HTR-8/SVneo (cell line): Measurements from ENCODE around the gene GALR2.
A peak's percentile ranks its signal among the peaks of the same experiment; 100 is the strongest.

Source experiments
- DNase-seq: peaks from one replicate; pipeline ENCODE4 v3.0.0; 2011; ENCODE audit warnings: low spot score, mixed read lengths; ENCODE audit not compliant: insufficient read length
- FAIRE-seq: peaks from 2 replicates; lab custom pipeline; 2011; peaks lifted over from hg19 to GRCh38; lab: Jason Lieb, UNC

GALR2 gene

GRCh38 chr17:76078860-76079534 lies 4.4 kb downstream of the GALR2 start, which contains the start of gene ZACN:
Gene ZACN (plus strand): TSS chr17:76079182. CDS start chr17:76079265, 83 bp downstream.
- no peak for DNase-seq
- no peak for FAIRE-seq

DNA sequence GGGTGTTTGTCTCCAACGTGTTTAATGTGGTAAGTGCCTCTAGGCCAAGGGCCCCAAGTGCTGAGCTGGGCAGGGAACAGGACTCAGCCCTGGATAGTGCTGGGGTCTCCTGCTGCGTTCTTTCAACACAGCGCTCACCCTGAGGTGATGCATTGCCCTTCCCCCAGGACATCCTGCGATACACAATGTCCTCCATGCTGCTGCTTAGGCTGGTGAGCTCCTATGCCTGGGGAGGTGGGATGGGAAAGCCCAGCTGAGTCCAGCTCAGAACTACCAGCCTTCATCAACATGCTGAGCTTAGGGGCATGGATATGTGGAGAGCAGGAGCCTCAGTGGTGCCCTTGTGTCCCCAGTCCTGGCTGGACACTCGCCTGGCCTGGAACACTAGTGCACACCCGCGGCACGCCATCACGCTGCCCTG lies 5.0 kb downstream of the GALR2 start:
- peak; percentile 55 for FAIRE-seq

DNA sequence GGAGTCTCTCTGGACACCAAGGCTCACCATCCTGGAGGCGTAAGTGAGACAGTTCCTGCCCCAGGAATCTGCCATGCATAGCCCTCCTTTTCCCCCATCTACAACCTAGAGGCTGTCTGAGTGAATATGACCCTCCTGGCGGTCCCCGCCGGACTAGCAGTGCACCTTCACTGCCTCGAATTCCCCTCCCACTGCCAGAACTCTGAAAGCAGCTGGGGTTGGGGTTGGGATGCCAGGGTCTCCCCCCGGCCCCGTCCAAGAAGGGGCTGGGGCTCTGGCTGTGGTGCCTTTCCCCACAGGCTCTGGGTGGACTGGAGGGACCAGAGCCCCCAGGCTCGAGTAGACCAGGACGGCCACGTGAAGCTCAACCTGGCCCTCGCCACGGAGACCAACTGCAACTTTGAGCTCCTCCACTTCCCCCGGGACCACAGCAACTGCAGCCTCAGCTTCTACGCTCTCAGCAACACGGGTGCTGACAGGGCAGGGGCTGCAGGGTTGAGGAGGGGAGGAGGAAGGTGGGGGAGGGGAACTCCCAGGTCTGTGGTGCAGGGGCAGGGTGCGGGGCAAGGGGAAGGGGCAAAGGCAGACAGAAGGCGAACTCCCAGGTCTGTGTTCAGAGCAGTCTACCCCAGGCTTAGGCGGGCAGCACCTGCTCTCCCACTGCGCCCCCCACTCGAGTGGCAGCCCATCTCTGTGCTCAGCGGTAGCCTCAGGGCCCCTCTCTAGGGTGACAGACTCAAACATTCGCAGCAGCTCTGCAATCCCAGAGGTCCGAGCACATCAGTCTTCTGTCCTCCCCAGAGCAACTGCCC lies 5.6 kb downstream of the GALR2 start:
- no peak for DNase-seq
- no peak for FAIRE-seq

More for the DNA sequence above, 5.0 kb downstream of the GALR2 start:
- no peak for DNase-seq

- DNase-seq (no peak), FAIRE-seq (no peak)
These were observed 6.2 kb downstream of the GALR2 start for GRCh38 chr17:76080768-76081287.

GRCh38 chr17:76081295-76082210 lies 7.0 kb downstream of the GALR2 start:
- DNase-seq (no peak), FAIRE-seq (no peak)

DNA sequence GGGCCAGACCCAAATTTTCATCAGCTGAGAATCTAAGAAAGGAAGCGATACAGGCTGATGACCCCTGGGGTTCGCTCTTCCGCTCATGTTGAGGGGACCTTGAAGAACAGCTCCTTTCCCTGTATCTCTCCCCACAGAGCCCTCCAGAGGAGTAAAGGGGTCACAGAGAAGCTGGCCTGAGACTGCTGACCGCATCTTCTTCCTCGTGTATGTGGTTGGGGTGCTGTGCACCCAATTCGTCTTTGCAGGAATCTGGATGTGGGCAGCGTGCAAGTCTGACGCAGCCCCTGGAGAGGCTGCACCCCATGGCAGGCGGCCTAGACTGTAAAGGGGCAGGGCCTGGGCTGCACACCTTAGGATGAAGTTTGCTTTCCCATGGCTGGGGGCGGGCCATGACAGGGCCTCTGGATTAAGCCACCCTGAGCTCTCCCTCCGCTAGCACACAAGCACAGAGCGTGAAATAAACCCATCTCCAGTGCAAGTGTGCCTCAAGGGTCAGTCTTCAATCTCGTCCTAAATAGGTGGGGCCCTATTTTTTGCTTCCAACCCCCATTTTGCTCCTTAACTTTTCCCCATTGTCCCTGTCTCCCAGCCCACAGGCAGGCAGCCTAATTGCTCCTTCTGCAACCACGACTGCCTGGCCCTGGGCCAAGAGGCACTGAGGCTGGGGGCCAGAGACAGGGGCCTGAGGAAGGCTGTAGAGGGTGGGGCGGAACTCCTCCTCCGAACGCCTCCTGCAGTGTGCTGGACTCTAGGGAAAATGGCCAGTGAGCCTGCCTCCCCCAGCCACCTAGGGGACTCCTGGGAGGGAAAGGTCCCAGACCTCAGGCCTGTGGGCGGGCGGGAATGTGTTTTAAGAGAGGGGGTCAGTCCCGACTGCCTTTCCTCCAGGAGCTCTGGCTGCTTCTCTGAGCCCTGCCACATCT lies 8.0 kb downstream of the GALR2 start:
- no peak for FAIRE-seq
- no peak for DNase-seq

DNA sequence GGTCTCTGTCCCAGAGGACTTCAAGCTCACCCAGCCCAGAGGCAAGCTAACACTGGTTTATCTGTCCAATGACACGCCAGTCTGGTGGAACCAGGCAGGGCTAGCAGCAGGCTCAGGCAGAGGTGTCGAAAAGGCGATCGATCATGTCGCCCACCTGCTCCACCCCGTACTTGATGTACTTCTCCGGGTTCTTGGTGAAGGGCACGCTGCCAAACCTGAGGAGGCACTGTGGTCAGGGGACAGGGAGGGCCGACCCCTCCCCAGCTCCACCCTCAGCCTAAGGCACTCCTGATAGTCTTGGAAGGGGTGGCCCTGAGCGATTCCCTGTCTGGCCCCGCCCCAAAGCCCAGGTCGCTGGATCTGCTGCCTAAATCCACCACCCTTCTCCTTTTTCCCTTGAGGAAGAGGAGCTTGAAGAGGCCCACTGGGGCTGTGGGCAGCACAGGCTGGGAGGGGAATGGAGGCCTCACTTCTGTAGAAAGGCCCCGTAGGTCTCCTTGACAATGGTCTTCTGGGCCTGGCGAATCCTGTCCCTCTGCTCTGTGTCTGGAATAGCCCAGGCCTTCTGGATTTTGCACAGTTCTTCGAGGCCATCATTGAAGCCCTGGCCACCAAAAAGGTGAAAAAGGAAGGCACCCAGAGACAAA lies 9.1 kb downstream of the GALR2 start:
- FAIRE-seq (no peak), DNase-seq (no peak)

GRCh38 chr17:76085066-76085730 lies 10.6 kb downstream of the GALR2 start:
- DNase-seq (no peak), FAIRE-seq (no peak)

- FAIRE-seq (no peak), DNase-seq (no peak)
These were observed 11.3 kb downstream of the GALR2 start for GRCh38 chr17:76085731-76086366.

DNA sequence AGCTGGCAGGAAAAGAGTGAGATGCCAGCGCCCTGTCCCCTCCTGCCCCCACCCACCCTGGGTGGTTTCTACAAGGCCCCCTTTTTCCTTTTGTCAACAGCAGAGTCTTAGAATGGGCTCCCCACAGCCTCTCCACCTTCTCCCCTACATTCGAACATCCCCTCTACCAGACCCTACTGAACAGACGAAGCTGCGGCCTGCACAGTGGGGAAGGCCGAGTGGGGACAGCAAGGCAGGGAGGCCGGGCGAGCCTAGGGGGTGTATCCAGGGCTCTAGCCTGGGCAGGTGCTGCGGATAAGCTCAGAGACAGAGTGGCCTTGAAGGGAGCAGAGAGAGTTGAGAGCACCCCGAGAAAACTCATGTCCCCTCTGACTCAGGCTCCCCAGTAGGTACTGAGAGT lies 11.8 kb downstream of the GALR2 start:
- no peak for FAIRE-seq

DNA sequence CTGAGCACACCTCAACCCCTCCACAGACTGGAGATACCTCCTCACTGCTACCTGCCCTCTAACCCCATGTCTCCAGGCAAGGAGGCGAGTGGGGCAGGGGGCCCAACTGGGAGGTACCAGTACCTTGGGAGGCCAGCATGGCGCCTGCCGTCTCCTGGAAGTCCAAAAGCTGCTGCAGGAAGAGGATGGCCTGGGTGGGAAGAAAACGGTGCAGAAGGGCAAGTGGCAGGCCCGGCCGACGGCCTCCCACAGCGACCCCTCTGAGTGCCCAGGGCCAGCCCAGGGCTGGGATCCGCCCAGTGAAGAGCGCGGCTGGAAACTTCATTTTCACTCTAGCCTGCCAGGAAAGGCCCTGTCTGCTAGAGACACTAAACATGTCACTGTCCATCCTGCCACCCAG lies 12.9 kb downstream of the GALR2 start:
- no peak for FAIRE-seq

More for the DNA sequence above, 11.8 kb downstream of the GALR2 start:
- DNase-seq, result no peak

DNA sequence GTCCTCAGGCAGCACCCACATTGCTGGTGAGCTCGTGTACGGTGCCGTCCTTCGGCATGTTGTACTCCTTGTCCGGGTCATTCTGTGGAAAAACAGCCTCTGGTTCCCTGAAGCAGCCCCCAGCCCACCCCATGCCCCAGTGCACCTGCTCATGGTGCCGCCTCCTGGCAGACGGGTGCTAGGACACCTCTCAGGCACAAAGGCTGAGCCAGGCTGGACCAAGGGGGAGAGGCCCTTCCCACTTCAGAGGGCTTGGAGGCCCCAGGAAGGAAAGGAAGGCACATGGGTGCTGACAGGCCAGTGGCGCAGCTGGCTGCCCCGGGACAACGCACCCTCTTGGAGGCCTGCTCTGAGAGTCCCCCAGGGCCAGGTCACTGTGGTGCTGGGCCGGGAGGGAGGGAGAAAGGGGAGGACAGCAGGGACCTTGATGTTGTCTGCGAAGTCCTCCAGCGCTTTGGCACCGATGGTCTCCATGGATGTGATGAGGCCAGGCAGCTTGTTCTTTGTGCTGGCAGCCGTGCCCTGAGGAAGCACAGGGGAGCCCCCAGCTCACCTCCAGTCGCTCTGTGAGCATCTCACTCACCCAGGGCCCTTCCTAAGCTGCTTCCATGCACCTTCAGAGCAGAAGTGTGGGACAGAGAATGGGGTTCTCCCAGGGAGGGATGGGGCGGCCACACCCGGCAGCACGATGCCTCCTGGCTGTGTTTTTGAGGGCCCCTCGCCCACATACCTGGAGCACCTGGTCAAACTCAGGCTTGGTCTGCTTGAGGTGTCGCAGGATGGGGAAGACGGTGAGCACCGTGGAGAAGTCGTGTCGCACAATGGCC lies 13.7 kb downstream of the GALR2 start:
- FAIRE-seq, result no peak
- no peak for DNase-seq

More for the DNA sequence above, 12.9 kb downstream of the GALR2 start:
- no peak for DNase-seq

GRCh38 chr17:76088868-76089576 lies 14.4 kb downstream of the GALR2 start:
- FAIRE-seq, result no peak
- no peak for DNase-seq

DNA sequence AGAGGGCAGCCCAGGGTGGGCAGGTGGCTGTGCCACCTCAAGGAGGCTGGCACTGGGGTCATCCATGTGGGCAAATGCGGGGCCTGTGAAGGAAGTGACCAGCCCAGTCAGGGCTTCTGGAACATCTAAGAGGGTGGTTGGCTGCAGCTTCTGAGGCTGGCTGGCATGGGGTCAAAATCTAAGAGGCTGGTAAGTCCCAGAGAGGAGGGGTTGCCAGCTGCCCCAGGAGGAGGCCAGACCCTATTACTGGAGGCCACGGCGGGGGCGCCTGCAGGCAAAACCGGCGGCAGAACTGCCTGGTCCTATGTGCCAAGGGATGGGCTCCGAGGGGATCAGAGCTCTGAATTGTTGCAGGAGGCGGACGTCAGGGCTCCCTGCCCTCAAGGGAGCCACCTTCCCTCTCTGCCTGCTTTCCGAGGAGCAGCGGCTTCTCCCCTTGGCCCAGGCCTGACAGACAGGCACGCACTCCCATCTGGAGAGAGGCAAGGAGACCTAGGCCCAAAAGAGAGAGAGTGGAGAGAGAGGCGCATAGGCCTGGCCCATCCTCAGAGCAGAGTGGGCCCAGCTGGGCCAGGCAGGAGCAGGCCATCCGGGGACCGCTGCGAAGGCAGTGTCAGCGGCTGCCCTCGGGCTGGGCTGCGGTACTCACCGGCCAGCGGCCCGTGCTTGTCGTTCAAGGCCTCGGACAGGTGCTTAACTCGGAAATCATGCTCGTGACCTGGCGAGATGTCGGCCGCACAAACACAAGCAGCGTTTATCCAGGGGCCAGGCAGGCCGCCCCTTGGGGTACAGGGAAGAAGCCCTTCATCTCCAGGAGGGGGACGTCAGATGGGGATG lies 15.3 kb downstream of the GALR2 start:
- DNase-seq, result no peak

DNA sequence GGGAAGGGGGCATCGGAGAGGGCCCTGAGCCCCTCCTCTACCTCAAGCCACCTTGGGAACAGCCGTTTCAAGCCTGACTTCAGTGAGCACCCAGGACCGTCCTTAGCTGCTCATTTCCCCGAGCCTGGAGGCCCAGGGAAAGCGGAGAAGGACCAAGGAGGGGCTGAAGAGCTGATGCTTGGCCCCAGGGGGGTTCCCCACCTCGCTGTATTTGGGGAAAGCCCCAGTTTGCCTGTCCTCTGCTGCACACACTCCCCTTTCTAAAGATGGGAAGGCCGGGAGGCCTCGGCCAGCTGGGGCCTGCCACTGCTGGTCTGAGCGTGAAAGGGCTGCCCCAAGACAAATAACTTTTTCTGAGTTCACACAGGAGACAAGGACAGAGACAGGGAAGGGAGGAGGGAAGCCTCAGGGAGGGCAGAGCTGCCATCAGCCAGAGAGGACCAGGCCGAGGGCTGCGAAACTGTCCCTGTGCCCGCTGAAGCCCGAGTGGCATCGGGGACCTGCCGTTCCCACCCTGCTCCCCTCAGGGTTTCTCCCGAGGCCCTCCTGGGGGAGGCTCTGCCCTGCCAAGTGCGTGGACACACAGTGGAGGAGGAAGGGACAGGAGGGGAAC lies 16.0 kb downstream of the GALR2 start:
- no peak for FAIRE-seq
- no peak for DNase-seq

More for the DNA sequence above, 15.3 kb downstream of the GALR2 start:
- no peak for FAIRE-seq
